Fibroblast of lung (primary cell): ENCODE results near the gene SEC31B. TPM values are rescaled to one million over a fixed set of nuclear protein-coding genes. Genes with fewer than 3 reads are reported as not detected.

Experiments
- DNase-seq, 2 donors: peaks; one replicate each; pipeline versions ENCODE4 v3.0.0 to v3.0.0-alpha.2; 2010; ENCODE audit warnings: low read depth in 2 of 2
- H2AFZ ChIP-seq: 2 replicates; pipeline ENCODE4 v1.5.1; 2012; ENCODE audit warnings: low read length, control low read depth, inconsistent platforms
- H3K27ac ChIP-seq: 2 replicates; pipeline ENCODE4 v1.5.1; 2011; ENCODE audit warnings: low read length, control low read depth; ENCODE audit not compliant: insufficient read depth
- H3K27me3 ChIP-seq: 2 replicates; pipeline ENCODE4 v1.5.1; 2011; ENCODE audit warnings: mild to moderate bottlenecking, low read length; ENCODE audit not compliant: control insufficient read depth, insufficient read depth
- H3K36me3 ChIP-seq: 2 replicates; pipeline ENCODE4 v1.5.1; 2011; ENCODE audit warnings: low read length; ENCODE audit not compliant: control insufficient read depth, insufficient read depth
- H3K4me1 ChIP-seq: 2 replicates; pipeline ENCODE4 v1.5.1; 2011; ENCODE audit warnings: low read length; ENCODE audit not compliant: control insufficient read depth, insufficient read depth; ENCODE audit errors: extremely low read depth
- H3K4me2 ChIP-seq: 2 replicates; pipeline ENCODE4 v1.5.1; 2011; ENCODE audit warnings: low read length, control low read depth; ENCODE audit not compliant: insufficient read depth; ENCODE audit errors: extremely low read depth
- H3K4me3 ChIP-seq, 4 experiments: fragments of 200-600 bp in 1 of 4; sonication (generic) in 1 of 4; replicated peaks in 1 of 4; 2 replicates each; pipeline ENCODE4 v1.5.1; 2011 to 2016; ENCODE audit warnings: low read length in 4 of 4, low read depth in 3 of 4, mild to moderate bottlenecking in 3 of 4, control low read depth in 2 of 4, inconsistent platforms in 1 of 4, mixed read lengths in 1 of 4; ENCODE audit not compliant: insufficient read depth in 1 of 4; ENCODE audit errors: control extremely low read depth in 1 of 4
- H3K79me2 ChIP-seq: 2 replicates; pipeline ENCODE4 v1.5.1; 2012; ENCODE audit warnings: mild to moderate bottlenecking, low read length, inconsistent platforms; ENCODE audit not compliant: control insufficient read depth, insufficient read depth
- H3K9ac ChIP-seq: 2 replicates; pipeline ENCODE4 v1.5.1; 2011; ENCODE audit warnings: mild to moderate bottlenecking, low read length, control low read depth; ENCODE audit not compliant: insufficient read depth
- H3K9me3 ChIP-seq: 2 replicates; pipeline ENCODE4 v1.5.1; 2012; ENCODE audit warnings: low read depth, low read length; ENCODE audit not compliant: control insufficient read depth, insufficient read depth
- H4K20me1 ChIP-seq: 2 replicates; pipeline ENCODE4 v1.5.1; 2011; ENCODE audit warnings: low read length; ENCODE audit not compliant: control insufficient read depth, insufficient read depth; ENCODE audit errors: extremely low read depth
- EZH2 ChIP-seq: IDR thresholded peaks from 2 replicates; pipeline ENCODE4 v1.5.1; 2012; ENCODE audit warnings: low read length, control low read depth, mild to moderate bottlenecking; ENCODE audit errors: missing control alignments
- polyA plus RNA-seq, 2 donors: library from polyadenylated mRNA; depleted of rRNA in 1 of 2; stranded (reverse) in 1 of 2; unstranded in 1 of 2; fragments of >200 nt; gene quantifications; 2 replicates each; pipeline ENCODE4 v1.2.1, GENCODE V29; 2011 to 2012; ENCODE audit warnings: missing spikeins in 1 of 2
- total RNA-seq: library from RNA; depleted of rRNA; stranded (reverse); fragments of >200 nt; gene quantifications from 2 replicates; pipeline ENCODE4 v1.2.1, GENCODE V29; 2014
- TF ChIP-seq, protein P1 (sequence below), 2 donors: IDR thresholded peaks in 1 of 2; conservative IDR thresholded peaks in 1 of 2; 1 replicate in 1 of 2; 2 replicates in 1 of 2; pipeline ENCODE4 v1.5.1; 2011 to 2012; ENCODE audit warnings: low read length in 2 of 2, control low read depth in 1 of 2, inconsistent platforms in 1 of 2, low read depth in 1 of 2, mild to moderate bottlenecking in 1 of 2

Gene SEC31B
- total and polyA plus RNA-seq, 2 donors (not counting 1 experiment from before 2014, with no cell fraction given): 2.7 to 3.0 TPM

DNA sequence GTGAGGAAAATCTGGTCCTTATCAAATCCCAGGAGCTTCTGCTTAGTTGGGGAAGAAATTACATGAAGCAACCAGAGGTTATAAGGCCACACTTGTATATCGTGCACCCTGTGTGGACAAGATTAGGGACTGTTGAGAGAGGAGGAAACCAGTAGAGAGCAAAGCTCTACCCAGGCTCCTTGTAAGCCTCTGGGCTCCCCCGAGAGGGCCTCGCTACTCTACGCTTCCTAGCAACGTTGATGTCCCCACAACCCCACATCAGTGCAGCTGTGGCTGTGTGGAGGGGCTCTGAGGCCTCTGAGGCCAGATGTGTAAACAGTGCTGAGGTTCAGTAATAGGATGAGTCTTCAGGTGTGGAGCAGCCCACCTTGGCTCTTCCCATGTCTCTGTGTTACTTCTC, 32.1 kb upstream of the SEC31B start:
- DNase-seq: no peak
- H3K9me3 ChIP-seq: no peaks in the 10 kb centered on the region
- H3K36me3 ChIP-seq: peaks cover 10% of the 10 kb centered on the region

GRCh38 chr10:100551196-100551595, 31.5 kb upstream of the SEC31B start:
- no peak for DNase-seq

More for the DNA sequence above, 32.1 kb upstream of the SEC31B start:
- H3K27ac ChIP-seq: no peak overlapping the region
- no peaks in the 10 kb centered on the region for H3K79me2 ChIP-seq
- H3K4me2 ChIP-seq: no peak overlapping the region
- no peaks in the 10 kb centered on the region for H4K20me1 ChIP-seq
- no peak for TF ChIP-seq EZH2
- TF ChIP-seq, protein P1, sequence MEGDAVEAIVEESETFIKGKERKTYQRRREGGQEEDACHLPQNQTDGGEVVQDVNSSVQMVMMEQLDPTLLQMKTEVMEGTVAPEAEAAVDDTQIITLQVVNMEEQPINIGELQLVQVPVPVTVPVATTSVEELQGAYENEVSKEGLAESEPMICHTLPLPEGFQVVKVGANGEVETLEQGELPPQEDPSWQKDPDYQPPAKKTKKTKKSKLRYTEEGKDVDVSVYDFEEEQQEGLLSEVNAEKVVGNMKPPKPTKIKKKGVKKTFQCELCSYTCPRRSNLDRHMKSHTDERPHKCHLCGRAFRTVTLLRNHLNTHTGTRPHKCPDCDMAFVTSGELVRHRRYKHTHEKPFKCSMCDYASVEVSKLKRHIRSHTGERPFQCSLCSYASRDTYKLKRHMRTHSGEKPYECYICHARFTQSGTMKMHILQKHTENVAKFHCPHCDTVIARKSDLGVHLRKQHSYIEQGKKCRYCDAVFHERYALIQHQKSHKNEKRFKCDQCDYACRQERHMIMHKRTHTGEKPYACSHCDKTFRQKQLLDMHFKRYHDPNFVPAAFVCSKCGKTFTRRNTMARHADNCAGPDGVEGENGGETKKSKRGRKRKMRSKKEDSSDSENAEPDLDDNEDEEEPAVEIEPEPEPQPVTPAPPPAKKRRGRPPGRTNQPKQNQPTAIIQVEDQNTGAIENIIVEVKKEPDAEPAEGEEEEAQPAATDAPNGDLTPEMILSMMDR (conservative IDR thresholded peaks at IDR 0.05 in 1 of 2, IDR thresholded peaks at IDR 0.05 in 1 of 2; ENCODE audit: low read depth in 1 of 2, low read length in 2 of 2): no peak
- no peak overlapping the region for H3K9ac ChIP-seq
- no peaks in the 10 kb centered on the region for H3K27me3 ChIP-seq
- no peak overlapping the region for H3K4me3 ChIP-seq
- no peaks in the 10 kb centered on the region for H3K4me1 ChIP-seq
- no peak overlapping the region for H2AFZ ChIP-seq

GRCh38 chr10:100544950-100545349, 25.3 kb upstream of the SEC31B start:
- TF ChIP-seq EZH2: no peak
- TF ChIP-seq, protein P1 (conservative IDR thresholded peaks at IDR 0.05 in 1 of 2, IDR thresholded peaks at IDR 0.05 in 1 of 2; ENCODE audit: low read depth in 1 of 2, low read length in 2 of 2): no peak
- Histone ChIP-seq H4K20me1 (no peaks in the 10 kb centered on the region), H3K79me2 (no peaks in the 10 kb centered on the region), H3K27ac (no peak overlapping the region), H3K4me3 (no peak overlapping the region), H3K36me3 (peaks cover 13% of the 10 kb centered on the region), H2AFZ (no peak overlapping the region), H3K4me2 (no peak overlapping the region), H3K9ac (no peak overlapping the region), H3K9me3 (no peaks in the 10 kb centered on the region), H3K27me3 (no peaks in the 10 kb centered on the region), H3K4me1 (no peaks in the 10 kb centered on the region)
- no peak for DNase-seq

More at GRCh38 chr10:100551196-100551595, 31.5 kb upstream of the SEC31B start:
- Histone ChIP-seq H3K79me2 (no peaks in the 10 kb centered on the region), H3K4me1 (no peaks in the 10 kb centered on the region), H3K27ac (no peak overlapping the region), H3K4me3 (no peak overlapping the region), H4K20me1 (no peaks in the 10 kb centered on the region), H3K9ac (no peak overlapping the region), H3K36me3 (peaks cover 8% of the 10 kb centered on the region), H3K9me3 (no peaks in the 10 kb centered on the region), H2AFZ (no peak overlapping the region), H3K4me2 (no peak overlapping the region), H3K27me3 (no peaks in the 10 kb centered on the region)
- TF ChIP-seq, protein P1 (conservative IDR thresholded peaks at IDR 0.05 in 1 of 2, IDR thresholded peaks at IDR 0.05 in 1 of 2; ENCODE audit: low read depth in 1 of 2, low read length in 2 of 2): no peak
- no peak for TF ChIP-seq EZH2
